SK-N-SH treated with all-trans-retinoic acid at 6 μM for 48 hours (cell line): Measurements from ENCODE around the gene CBY2.

ENCODE experiments used
- PPARA ChIP-seq: fragments of 250-450 bp; sonication (Bioruptor Pico); IDR thresholded peaks from 2 replicates; pipeline ENCODE4 v1.5.0; 2020; ENCODE audit warnings: mild to moderate bottlenecking, borderline replicate concordance
- TF ChIP-seq, protein P1 (sequence below): fragments of 250-450 bp; sonication (Bioruptor Pico); IDR thresholded peaks from 2 replicates; pipeline ENCODE4 v1.8.0; 2020; ENCODE audit warnings: mild to moderate bottlenecking, moderate library complexity, borderline replicate concordance
- TF ChIP-seq, protein P2 (sequence below): fragments of 250-450 bp; sonication (Bioruptor Pico); IDR thresholded peaks from 2 replicates; pipeline ENCODE4 v1.5.1; 2020; ENCODE audit warnings: low read depth, mild to moderate bottlenecking, moderate library complexity

DNA sequence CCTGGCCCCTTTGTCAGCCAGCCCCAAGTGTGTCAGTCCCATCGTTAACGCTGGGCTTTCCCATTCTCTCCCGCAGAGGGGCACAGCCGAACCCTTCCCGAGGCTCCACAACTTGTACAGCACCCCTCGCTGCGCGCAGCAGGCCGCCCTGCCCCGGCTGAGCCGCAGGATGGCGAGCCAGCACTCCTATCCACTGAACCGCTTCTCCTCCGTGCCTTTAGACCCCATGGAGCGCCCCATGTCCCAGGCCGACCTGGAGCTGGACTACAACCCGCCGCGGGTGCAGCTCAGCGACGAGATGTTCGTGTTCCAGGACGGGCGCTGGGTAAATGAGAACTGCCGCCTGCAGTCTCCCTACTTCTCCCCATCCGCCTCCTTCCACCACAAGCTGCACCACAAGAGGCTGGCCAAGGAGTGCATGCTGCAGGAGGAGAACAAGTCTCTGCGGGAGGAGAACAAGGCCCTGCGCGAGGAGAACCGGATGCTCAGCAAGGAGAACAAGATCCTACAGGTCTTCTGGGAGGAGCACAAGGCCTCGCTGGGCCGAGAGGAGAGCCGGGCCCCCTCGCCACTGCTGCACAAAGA lies 11.1 kb downstream of the CBY2 start:
- no peak for TF ChIP-seq PPARA (CRISPR knock-in tag)
- TF ChIP-seq, protein P1, sequence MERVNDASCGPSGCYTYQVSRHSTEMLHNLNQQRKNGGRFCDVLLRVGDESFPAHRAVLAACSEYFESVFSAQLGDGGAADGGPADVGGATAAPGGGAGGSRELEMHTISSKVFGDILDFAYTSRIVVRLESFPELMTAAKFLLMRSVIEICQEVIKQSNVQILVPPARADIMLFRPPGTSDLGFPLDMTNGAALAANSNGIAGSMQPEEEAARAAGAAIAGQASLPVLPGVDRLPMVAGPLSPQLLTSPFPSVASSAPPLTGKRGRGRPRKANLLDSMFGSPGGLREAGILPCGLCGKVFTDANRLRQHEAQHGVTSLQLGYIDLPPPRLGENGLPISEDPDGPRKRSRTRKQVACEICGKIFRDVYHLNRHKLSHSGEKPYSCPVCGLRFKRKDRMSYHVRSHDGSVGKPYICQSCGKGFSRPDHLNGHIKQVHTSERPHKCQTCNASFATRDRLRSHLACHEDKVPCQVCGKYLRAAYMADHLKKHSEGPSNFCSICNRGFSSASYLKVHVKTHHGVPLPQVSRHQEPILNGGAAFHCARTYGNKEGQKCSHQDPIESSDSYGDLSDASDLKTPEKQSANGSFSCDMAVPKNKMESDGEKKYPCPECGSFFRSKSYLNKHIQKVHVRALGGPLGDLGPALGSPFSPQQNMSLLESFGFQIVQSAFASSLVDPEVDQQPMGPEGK (CRISPR knock-in tag) = no peak
- TF ChIP-seq, protein P2, sequence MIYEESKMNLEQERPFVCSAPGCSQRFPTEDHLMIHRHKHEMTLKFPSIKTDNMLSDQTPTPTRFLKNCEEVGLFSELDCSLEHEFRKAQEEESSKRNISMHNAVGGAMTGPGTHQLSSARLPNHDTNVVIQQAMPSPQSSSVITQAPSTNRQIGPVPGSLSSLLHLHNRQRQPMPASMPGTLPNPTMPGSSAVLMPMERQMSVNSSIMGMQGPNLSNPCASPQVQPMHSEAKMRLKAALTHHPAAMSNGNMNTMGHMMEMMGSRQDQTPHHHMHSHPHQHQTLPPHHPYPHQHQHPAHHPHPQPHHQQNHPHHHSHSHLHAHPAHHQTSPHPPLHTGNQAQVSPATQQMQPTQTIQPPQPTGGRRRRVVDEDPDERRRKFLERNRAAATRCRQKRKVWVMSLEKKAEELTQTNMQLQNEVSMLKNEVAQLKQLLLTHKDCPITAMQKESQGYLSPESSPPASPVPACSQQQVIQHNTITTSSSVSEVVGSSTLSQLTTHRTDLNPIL (CRISPR knock-in tag) = no peak
